Measurements from ENCODE around the gene METTL21C.
A peak's percentile ranks its signal among the peaks of the same experiment; 100 is the strongest.

Gene METTL21C

DNA sequence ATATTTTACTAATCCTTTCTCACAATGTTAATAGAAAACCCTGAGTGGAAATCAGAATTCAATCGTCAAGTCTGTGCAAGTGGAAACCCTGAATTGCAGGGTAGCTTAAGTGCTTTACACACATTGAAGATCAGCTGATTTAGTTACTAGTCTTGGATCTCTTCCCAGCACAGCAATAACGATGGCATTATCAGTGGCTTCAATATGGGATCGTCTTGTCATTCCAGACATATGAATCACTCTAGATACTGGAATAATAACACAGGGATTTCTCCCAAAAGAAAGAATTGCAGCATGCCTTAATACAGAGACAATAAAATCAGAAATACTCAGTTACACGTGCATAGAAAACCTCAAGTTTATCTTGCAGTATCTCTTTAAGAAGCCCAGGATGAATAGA is 12.6 kb upstream of the METTL21C start:
- in situ Hi-C loops (cut with HindIII; ENCODE audit: low sequenced_read_pairs), result no loop called here
- TF ChIP-seq, protein P1, sequence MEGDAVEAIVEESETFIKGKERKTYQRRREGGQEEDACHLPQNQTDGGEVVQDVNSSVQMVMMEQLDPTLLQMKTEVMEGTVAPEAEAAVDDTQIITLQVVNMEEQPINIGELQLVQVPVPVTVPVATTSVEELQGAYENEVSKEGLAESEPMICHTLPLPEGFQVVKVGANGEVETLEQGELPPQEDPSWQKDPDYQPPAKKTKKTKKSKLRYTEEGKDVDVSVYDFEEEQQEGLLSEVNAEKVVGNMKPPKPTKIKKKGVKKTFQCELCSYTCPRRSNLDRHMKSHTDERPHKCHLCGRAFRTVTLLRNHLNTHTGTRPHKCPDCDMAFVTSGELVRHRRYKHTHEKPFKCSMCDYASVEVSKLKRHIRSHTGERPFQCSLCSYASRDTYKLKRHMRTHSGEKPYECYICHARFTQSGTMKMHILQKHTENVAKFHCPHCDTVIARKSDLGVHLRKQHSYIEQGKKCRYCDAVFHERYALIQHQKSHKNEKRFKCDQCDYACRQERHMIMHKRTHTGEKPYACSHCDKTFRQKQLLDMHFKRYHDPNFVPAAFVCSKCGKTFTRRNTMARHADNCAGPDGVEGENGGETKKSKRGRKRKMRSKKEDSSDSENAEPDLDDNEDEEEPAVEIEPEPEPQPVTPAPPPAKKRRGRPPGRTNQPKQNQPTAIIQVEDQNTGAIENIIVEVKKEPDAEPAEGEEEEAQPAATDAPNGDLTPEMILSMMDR (IDR thresholded peaks at IDR 0.05; ENCODE audit: low read depth, low read length, missing control alignments), result no peak
- peak; percentile 65 for DNase-seq (ENCODE audit: low read depth)
- H3K4me3 ChIP-seq (ENCODE audit: low read depth, low read length), result no peak overlapping the region

DNA sequence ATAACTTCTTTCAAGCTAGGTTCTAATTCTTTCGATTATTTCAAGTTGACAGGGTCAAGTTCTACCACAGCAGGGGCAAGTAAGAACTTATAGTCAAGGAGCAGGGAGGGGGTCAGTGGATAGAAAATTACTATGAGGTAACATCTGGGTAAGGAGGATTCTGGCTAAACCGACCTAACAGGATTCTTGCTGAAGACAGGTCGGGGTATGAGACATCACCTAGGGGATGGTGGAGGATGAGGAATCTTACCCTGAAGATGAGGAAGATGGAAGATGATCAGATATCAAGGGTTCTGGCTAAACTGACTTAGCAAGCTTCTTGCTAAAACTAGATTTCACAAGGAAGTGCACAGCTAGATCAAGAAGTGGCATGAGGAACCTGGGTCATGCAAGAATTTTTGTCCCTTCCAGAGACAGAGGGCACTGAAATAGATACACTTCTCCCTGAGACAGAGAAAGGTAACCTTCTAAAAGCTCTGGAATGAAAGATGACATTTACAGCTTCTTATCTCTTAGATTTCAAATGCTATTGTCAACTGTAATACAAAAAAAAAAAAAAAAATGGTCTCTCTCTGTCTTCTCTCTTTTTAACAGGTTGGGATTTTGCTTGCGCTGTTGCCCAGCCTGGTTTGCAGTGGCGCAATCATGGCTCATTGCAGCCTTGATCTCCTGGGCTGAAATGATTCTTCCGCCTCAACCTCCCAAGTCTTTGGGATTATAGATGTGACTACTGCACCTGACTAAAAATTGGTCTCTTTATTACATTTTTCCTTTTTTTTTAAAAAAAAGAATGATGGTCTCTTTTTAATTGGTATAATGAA is 9.6 kb upstream of the METTL21C start:
- no peak overlapping the region for H3K4me3 ChIP-seq (ENCODE audit: low read depth, low read length)
- no peak for DNase-seq (ENCODE audit: low read depth)
- in situ Hi-C loops (cut with HindIII; ENCODE audit: low sequenced_read_pairs), result no loop called here
- TF ChIP-seq, protein P1 (IDR thresholded peaks at IDR 0.05; ENCODE audit: low read depth, low read length, missing control alignments), result no peak

DNA sequence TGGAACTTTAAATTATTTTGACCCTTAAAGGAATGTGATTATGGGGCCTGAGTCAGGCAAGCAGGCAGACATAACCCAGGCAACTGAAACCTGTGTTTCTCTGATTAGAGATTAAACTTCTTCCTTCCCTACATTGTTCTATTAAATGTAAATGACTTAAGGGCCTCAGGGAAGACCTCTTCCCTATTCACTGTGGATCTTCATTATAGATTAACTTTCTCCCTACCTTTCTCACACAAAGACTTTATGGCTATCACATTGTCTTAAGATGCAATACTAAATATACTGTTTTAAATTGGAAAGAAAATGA is 8.8 kb upstream of the METTL21C start:
- in situ Hi-C loops (cut with HindIII; ENCODE audit: low sequenced_read_pairs), result no loop called here
- TF ChIP-seq, protein P1 (IDR thresholded peaks at IDR 0.05; ENCODE audit: low read depth, low read length, missing control alignments), result no peak
- no peak overlapping the region for H3K4me3 ChIP-seq (ENCODE audit: low read depth, low read length)
- DNase-seq (ENCODE audit: low read depth), result no peak

DNA sequence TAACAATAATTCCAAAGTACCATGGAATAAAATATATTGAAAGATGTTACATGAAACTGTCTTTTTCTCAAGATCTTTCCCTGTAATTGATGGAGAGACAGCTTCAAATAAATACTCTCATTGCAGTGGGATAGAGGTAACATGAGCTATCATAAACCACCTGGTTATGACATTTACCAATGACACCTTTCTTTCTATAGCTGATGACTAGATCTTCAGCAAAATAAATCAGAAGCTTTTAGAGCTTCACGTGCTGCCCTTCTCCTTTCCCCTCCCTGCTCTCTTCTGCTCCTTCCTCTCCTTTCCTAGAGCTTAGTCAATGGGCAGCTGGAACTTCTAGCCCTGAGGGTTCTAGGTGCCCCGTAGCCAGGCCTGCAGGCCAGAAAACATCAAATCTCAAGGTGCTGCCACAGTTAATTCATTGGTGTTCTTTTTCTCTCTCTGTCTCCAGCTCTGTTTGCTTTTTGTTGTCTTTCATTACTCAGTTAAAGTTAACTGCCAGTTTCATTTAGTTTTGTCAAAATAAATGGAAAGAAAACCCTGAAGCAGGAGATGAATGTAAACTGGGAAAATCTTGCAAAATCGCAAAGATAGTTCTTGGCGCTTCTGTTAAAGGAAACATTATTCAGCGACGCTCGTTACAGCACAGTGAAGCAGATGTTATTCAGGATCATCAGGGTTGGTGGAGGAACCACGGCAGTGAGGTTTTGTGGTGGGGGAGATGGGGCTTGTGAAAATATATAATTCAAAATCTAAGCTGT is 8.3 kb upstream of the METTL21C start:
- no peak for DNase-seq (ENCODE audit: low read depth)
- H3K4me3 ChIP-seq (ENCODE audit: low read depth, low read length), result no peak overlapping the region
- in situ Hi-C loops (cut with HindIII; ENCODE audit: low sequenced_read_pairs), result no loop called here
- TF ChIP-seq, protein P1 (IDR thresholded peaks at IDR 0.05; ENCODE audit: low read depth, low read length, missing control alignments), result no peak

- DNase-seq (ENCODE audit: low read depth), result no peak
- in situ Hi-C loops (cut with HindIII; ENCODE audit: low sequenced_read_pairs), result no loop called here
- TF ChIP-seq, protein P1 (IDR thresholded peaks at IDR 0.05; ENCODE audit: low read depth, low read length, missing control alignments), result no peak
- H3K4me3 ChIP-seq (ENCODE audit: low read depth, low read length), result no peak overlapping the region
These were observed 6.5 kb upstream of the METTL21C start for GRCh38 chr13:102701331-102701730.

GRCh38 chr13:102700088-102701031 is 5.5 kb upstream of the METTL21C start:
- TF ChIP-seq, protein P1 (IDR thresholded peaks at IDR 0.05; ENCODE audit: low read depth, low read length, missing control alignments), result no peak
- H3K4me3 ChIP-seq (ENCODE audit: low read depth, low read length), result no peak overlapping the region
- DNase-seq (ENCODE audit: low read depth), result no peak
- in situ Hi-C loops (cut with HindIII; ENCODE audit: low sequenced_read_pairs), result no loop called here

Data from astrocyte of the cerebellum (primary cell).